GDM1 (cell line): ENCODE measurements around the gene PRR9.
A peak's percentile ranks its signal among the peaks of the same experiment; 100 is the strongest.
"Not testable (repeated sequence)": the region's sequence is repeated elsewhere in the genome, so short reads cannot be mapped to it uniquely, and the experiment has no call there.

ENCODE experiments used
- DNase-seq: peaks from one replicate; lab custom pipeline; 2025; lab: John Stamatoyannopoulos, UW

The PRR9 gene

DNA sequence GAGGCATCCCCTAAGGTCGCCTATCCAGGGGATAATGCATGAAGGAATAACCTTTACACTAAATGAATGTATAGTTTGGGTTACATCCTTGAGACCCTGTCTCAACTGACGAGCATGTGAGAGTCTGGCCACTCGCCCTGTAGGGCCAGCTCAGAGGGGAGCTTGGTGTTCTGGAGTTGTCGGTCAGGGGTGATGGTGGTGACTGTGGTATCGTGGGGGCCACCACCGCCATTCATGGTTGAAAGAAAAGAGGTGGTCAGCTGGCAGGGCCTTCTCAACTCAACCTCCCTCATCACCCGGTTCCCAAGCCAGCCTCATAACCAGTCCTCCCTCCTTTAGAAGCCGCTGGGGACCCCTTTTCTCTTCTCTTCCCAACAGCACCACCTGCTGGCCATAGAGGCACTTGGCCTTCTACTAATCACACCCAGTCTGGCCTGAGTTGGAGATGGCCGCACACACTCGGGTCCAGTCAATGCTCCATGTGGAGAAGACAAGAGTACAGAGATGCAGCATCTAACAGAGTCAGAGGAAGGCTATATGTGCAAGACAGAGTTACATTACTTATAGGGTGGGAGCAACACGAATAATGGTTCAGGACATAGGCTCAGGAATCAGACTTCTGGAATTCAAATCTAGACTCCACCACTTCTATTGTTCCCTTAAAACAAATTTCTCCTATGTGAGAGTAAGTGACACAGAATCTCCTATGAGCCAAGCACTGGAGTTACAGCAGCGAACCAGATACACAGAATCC is 11.9 kb downstream of the PRR9 start:
- not testable (repeated sequence) for DNase-seq

DNA sequence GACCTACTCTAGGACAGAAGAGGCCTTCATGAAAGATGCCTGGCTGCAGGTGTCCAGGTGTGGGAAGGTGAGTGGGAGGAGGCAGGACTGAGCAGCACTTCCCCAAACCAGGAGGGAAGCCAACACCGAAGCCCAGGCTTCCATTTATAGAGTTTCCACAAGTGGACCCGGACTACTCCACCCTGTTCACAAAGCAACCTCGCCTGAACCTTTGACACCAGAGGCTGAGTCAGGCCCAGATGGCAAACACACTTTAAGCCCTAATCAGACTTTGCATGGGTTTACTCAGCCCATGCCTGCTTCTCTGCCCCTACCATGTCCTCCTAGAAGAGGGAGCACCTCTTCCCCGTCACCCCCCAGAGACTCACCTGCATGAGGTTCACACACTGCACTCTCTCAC is 14.0 kb downstream of the PRR9 start:
- DNase-seq = no peak

DNA sequence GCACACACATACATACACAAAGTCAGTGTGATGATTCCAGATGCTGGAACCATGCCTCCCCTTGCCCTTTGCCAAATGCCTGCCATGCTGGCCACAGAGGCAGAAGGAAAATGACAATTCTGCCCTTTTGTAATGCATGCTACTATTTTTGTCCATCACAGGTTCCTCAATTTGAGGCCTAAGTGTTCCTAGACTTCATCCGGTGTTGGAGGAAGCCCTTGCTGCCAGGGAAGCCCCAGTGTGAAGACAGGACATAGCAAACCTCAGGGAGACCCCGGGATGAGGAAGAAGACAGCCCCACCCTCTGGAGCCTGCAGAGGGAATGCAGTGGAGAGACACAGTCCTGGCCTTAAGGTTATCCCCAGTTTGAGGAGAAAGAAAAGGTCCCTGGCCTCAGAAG is 14.4 kb downstream of the PRR9 start:
- peak; percentile 39 for DNase-seq

DNA sequence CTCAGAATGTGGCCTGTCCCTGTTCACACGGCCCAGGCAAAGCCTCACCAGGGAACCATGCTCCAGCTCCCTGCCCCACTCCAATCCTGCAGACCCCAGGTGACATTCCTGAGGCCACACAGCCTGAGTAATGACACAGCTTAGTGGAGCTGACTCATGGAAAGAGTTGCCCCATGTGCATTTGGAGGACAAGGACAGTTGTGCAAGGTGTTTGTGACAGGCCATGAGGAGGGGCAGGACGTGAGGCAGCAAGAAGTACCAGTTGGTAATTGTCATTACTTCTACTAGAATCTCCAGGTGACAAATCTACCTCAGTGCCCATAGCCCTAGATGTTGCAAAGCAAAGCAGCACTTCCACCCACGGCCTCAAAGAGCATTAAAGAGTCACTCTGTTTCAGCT is 15.2 kb downstream of the PRR9 start:
- DNase-seq = no peak

DNA sequence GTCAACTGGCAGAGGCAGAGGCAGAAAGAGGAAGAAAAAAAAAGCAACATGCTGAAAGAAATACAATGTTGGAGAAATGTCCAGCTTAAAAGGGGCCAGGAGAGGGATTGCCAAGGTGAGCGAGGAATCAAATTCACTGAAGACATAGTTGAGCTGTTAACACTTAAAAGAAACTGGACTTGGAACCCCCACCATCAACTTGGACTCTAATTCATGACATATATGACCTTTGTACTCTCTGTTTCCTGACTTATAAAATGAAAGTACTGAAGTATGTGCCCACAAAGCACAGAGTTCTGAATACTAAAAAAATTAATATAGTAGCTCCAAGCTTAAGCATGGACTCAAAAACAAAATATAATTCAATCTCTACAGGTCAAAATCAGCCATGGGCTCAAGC is 16.1 kb downstream of the PRR9 start:
- DNase-seq = no peak

DNA sequence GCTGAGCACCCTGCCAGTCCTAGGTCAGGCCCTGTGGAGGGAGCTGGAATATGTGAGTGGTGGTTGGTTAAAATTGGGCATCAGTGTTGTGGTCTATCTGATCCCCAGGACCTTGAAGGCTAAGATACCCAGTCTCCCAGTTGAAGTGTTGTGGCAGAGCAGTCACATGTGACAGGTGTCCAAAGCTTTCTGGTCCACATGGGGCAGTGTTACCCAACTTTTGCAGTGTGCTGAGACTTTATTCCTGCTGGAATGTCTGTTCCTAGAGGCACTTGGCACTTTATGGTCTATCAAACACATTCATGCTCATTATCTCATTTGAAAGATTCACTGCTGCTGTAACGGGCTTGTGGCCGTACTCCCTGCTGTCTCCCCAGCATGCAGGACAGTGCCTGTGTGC is 21.1 kb downstream of the PRR9 start:
- no peak for DNase-seq

DNA sequence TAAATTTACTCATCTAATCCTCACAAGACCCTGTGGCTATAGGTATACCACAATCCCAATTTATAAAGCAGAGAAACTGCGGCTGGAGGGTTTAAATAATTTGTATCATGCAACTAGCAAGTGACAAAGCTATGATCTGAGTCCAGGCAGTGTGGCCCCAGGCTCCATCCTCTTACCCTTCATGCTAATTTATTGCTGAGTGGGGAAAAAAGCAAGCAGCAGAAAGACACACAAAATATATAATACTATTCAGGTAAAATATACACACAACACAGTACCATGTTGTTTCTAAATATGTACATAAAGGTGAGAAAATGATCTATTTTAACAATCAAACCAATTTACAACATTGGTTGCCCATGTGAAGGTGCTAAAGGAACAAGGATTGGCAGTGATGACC is 24.8 kb downstream of the PRR9 start:
- no peak for DNase-seq

DNA sequence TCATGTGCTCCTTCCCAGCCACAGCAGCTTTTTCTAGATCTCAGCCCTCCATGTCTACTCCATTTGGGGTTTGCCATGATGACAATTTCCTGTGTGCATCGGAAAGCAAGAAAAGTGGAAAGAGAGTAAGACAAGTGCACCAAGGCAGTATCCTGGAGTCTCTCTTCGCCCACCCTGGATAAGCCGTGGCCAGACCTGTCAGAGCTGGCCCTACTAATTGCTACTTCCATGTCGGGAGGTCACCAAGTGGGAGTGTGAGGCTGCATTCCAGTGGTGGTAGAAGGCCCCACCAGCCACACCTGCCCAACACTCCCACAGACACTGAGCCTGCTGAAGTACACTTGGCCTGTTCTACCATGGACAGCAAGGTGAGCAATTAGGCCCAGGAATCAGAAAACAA is 28.1 kb downstream of the PRR9 start:
- no peak for DNase-seq

DNA sequence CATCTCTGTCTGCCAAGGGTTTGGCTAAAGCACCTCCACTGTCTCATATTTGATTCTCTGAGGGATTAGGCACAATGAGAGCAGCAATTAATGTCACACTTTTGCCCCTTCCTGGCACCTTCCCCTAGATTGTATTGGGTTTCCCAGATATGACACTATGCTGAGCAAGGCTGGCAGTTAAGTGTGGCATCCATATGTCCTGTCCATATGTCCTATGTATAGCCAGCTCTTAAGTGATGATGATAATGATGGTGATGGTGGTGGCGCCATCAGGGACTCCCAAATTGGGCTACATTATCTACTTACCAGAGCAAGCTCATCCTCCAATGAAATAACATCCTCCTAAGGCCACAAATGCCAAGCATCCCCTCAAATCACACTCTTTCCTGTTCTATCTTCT is 28.6 kb downstream of the PRR9 start:
- no peak for DNase-seq

DNA sequence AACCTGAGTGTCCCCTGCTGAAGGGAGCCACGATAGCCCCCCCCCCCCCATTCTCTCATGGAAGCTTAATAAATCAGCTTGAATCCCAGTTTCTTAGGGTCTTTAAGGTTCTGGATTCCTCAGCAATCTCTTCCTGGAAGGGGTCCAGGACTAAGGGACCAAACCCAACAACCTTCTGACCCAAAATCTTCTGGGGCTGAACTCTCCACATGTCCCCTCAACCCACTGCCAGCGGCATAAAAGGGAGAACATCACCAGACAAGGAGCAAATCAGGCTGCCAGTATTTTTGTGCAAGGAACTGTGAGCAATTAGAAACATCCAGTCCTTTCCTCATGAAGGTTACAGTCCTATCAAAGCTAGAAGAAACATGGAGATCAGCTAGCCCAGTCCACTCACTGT is 29.4 kb downstream of the PRR9 start:
- DNase-seq = no peak

DNA sequence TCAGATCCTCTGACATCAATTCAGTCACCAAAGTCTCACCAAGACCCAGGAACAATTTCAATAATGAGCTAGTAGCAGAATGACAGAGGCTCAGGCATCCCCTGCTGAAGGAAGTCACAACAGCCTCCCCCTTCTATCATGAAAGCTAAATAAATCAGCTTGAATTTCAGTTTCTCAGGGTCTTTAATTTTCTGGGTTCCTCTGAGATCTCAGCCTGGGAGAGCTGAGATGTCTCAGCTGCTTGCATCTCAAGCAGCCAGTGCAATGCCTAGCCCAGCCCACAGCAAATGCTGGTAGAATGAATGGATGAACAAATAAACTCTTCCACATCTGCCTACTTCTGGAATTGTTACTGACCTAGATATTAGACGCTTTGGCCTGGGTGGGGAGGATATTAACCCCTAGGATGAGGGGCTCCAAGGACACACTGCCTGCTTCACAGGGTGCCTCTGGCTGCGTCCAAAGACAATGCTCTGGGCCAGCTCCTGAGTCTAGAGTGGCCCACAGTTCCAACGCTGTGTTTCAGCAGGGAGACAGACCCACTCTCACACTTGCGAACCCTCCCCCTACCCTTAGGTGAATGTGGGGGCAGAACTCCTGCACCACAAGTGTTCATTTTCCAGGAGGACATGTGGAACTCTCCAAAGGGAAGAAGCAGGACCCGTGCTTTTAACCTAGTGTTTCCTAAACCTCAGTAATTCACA is 30.9 kb downstream of the PRR9 start:
- DNase-seq = no peak

DNA sequence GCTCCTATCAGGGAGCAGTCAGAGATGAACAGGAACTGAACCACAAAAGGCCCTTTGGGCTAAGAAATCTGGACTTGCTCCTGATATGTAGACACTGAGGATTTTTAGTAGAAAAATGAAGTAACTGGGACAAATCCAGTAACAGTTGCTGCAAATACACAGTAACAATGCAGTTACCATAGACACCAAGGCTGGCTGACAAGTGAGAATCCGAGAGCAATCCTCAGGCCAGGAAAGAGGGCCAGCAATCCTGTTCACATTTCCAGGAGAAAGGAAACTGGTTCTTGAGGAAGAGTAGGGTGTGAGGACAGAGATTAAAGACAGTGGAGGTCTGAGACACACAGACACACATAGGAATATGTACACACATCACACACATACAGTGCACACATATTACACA is 32.8 kb downstream of the PRR9 start:
- no peak for DNase-seq

DNA sequence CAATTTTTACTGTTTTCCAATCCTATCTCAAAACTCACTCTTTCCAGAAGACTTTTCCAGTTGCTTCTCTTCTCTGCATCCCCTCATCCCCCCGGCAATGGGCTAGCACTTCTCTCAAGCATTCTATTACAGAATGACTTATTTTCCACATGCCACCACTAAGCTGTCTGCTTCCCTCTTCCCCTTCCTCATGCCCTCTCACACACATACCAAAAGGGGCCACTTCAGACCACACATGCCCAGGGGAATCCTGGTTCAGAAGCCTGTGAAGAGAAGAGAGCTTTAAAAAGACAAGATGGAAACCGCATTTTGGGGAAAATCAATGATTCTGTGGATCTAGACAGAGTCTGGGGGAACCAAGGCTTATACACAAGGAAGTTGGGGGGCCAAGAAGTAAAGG is 33.7 kb downstream of the PRR9 start:
- DNase-seq = no peak

DNA sequence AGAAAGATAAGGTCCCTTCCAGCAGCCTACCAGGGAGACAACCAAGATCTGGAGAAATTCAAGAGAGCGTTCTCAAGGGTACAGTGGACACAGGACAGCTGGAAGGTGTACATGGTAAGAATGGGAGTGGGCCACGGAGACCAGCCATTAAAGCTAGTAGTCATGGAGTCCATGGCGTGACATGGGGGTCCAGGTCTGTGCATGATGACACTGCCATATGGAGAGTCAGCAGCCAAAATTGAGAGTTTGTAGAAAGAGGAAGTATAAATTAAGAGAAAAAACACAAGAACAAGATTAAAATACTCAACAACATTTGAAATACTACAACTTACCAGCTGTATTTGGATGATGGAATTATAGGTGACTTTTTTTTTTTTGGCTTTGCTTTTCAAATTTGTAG is 34.2 kb downstream of the PRR9 start:
- DNase-seq = no peak

DNA sequence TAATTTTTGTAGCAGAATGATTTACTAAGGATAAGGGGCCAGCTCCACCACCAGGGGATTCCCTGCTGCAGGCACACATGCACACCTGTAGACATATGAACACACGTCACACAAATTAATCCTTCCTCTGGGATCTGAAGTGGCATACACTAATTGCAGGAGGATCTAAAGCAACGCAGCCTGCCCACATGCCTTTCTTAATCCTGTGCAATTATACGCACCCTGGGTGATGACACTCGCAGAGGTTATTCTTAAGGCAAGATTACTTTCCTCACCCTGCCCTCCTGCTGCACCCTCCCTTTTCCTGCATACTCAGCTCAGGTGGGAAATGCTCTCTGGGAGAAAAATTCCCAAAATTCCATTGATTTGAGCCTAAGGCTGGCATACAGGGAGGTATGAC is 34.6 kb downstream of the PRR9 start:
- DNase-seq = no peak

DNA sequence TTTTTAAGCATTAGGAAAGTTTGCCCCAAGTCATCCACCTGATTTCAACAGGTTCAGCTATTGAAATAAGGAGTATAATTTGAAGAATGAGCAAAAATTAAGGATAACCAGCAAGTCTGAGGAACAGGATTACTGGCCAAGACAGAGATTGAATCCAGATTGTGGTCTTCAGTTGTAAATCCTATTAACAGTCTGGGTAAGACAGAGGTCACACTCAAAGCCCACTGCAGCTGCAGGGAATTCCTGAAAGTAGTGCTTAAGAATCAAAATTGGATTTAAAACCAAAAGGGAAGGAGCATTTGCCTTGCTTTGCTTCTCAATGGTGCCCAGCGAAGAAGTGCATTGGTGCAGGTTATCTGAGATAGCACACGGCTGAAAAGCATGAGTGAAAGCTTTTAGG is 35.7 kb downstream of the PRR9 start:
- DNase-seq = no peak

DNA sequence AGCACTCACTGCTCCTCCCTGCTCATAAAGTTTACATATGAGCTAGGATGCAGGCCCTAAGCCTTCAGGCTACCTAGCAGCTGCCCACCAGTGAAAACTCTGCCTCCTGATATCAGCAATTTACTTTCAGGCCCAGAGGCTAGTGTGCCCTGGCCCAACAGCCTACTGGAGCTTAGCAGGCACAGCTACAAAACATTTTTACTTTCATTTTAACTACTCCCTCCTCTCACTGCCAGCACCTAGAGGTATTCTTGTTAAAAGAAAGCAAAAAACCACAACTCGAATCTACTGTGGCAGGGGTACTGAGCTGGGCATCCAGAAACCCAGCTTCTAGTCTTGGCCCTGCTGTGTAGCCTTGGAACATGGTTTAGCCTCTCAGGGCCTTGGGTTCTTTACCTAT is 36.3 kb downstream of the PRR9 start:
- DNase-seq = no peak

DNA sequence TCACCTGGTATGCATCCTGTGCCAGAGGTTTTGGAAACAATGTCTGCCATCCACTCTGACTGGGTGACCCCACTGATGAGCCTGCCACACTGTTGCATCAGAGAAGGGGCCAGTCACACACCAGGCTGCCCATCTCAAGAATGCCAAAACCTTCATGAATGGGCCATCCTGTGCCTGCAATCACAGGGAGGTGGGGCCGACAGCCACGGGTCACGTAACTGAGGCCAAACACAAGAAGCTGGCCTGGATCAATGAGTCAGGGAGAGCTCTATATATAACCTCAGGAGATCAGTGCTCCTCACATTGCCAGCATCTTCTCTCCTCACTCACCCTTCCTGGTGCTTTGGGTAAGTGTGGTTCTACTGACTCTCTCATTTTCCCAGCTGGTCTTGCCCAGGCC is 42.0 kb downstream of the PRR9 start, which contains the start of gene LORICRIN:
Gene LORICRIN (plus strand): TSS at position 301 of the 400 bp plus-strand sequence. CDS start 1,263 bp downstream, outside the sequence.
- no peak for DNase-seq

DNA sequence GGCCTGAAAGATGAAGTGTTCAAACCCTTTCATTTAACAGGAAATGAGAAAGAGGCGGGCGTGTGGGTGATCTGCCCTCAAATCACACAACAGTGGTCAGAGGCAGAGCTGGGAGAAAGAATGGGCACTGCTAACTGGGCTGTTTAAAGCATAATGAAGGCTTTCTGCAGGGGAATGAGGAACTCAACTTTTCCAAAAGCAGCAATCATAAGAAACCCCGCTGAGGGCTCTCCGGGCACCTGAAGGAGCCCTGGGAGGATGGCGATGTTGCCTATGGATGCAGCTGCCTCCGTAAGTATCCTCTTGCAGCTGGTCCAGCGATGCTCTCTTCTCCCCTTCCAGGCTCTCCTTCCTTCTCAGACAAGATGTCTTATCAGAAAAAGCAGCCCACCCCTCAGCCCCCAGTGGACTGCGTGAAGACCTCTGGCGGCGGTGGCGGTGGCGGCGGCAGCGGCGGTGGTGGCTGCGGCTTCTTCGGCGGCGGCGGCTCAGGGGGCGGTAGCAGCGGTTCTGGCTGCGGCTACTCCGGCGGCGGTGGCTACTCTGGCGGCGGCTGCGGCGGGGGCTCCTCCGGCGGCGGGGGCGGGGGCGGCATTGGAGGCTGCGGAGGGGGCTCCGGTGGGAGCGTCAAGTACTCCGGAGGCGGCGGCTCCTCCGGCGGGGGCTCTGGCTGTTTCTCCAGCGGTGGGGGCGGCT is 43.3 kb downstream of the PRR9 start:
- DNase-seq = no peak

DNA sequence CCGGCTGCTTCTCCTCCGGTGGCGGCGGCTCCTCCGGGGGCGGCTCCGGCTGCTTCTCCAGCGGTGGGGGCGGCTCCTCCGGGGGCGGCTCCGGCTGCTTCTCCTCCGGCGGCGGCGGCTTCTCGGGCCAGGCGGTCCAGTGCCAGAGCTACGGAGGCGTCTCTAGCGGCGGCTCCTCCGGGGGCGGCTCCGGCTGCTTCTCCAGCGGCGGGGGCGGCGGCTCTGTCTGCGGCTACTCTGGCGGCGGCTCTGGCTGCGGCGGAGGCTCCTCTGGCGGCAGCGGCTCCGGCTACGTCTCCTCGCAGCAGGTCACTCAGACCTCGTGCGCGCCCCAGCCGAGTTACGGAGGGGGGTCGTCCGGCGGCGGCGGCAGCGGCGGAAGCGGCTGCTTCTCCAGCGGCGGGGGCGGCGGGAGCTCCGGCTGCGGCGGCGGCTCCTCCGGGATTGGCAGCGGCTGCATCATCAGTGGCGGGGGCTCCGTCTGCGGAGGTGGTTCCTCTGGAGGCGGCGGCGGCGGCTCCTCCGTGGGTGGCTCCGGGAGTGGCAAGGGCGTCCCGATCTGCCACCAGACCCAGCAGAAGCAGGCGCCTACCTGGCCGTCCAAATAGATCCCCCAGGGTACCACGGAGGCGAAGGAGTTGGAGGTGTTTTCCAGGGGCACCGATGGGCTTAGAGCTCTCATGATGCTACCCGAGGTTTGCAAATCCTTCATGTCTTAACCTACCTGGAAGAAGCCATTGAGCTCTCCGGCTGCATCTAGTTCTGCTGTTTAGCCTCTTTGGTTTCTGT is 44.1 kb downstream of the PRR9 start:
- DNase-seq = no peak

DNA sequence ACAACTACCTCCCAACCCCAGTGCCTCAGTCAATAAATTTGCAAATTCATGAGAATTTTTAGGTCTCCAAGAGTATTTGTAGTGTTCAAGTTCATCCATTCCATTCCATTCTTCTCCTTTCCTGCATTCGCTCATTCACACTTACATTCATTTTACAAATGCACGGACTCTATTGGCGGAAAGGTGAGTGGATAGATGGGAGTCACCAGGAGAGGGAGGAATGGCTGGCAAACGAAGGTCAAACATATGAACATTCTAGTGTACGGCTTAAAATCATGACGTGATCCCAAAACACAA is 44.6 kb downstream of the PRR9 start:
- DNase-seq = no peak

DNA sequence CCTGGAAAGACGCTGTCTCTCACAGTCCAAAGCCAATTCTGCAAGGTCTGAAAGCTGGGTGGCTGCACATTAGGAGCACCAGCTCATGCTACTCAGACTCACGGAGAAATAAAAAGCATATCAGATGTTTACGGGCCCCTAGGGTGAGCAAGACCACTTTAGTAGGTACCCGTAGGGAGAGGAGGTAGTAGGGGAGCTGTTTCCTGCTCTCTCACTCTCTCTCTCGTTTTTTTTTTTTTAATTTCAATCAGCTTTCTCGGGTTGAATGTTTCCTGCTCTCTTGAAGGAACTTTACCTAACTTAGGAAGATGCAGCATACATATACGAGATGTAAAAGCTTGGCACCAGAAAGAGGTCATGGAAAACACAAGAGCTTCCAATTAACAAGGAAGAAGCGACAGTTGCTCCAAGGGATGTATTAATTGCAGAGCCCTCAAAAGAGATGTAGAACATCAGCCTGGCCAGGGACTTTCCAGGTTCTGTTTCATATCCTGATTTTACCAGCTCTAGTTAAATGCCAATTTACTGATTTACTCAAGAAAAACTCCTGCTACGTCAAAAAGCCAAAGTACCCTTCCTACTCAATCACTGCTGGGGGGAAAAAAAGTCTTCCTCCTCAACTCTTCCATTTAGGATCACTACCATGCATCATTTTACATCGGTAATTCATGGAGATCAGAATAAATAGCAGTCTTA is 45.2 kb downstream of the PRR9 start:
- DNase-seq = no peak
